Naive thymus-derived CD4-positive, alpha-beta T cell (primary cell): ENCODE results near the gene ANKMY2. TPM values are rescaled to one million over a fixed set of nuclear protein-coding genes. Genes with fewer than 3 reads are reported as not detected.
"Not testable (repeated sequence)": the region's sequence is repeated elsewhere in the genome, so short reads cannot be mapped to it uniquely, and the experiment has no call there.

ENCODE experiments used
- ATAC-seq: fragments of 150-1000 bp; cut with Tn5 transposase; 2 replicates; pipeline ENCODE4 v1.10.0; 2021; ENCODE audit warnings: mild to moderate bottlenecking, moderate library complexity
- CTCF ChIA-PET: fragments of 350-600 bp; sonication (Branson Sonifier 250); formaldehyde crosslinking; loops from one replicate; lab custom pipeline; 2021; ENCODE audit warnings: antibody characterized with exemption; lab: Charles Lee
- POLR2A ChIA-PET: fragments of 350-600 bp; sonication (Branson Sonifier 250); formaldehyde crosslinking; loops from one replicate; lab custom pipeline; 2021; ENCODE audit warnings: antibody characterized with exemption, inconsistent platforms; lab: Charles Lee
- DNase-seq, 9 donors: peaks; one replicate each; pipeline versions ENCODE4 v3.0.0 to v3.0.0-alpha.2; 2020 to 2022; ENCODE audit warnings: mixed read lengths in 1 of 9
- H3K27ac ChIP-seq: one replicate; pipeline ENCODE4 v1.7.0; 2013; ENCODE audit warnings: mild to moderate bottlenecking, low read depth, low read length, moderate library complexity
- H3K27me3 ChIP-seq, 2 donors: one replicate each; pipeline ENCODE4 v1.7.0; 2013; ENCODE audit warnings: low read length in 2 of 2, mild to moderate bottlenecking in 2 of 2, moderate library complexity in 2 of 2; ENCODE audit not compliant: control insufficient read depth in 2 of 2, insufficient read depth in 2 of 2
- H3K36me3 ChIP-seq, 3 experiments: 1 replicate in 2 of 3; 2 replicates in 1 of 3; pipeline ENCODE4 v1.7.0; 2013; ENCODE audit warnings: low read length in 3 of 3, mild to moderate bottlenecking in 3 of 3, moderate library complexity in 1 of 3; ENCODE audit not compliant: insufficient read depth in 3 of 3, control insufficient read depth in 2 of 3
- H3K4me1 ChIP-seq, 2 donors: one replicate each; pipeline ENCODE4 v1.7.0; 2013; ENCODE audit warnings: low read length in 2 of 2, mild to moderate bottlenecking in 2 of 2, moderate library complexity in 1 of 2; ENCODE audit not compliant: control insufficient read depth in 2 of 2, insufficient read depth in 2 of 2
- H3K4me3 ChIP-seq: 2 replicates; pipeline ENCODE4 v1.7.0; 2013; ENCODE audit warnings: mild to moderate bottlenecking, low read length
- H3K9me3 ChIP-seq, 3 experiments: 1 replicate in 2 of 3; 2 replicates in 1 of 3; pipeline ENCODE4 v1.7.0; 2013; ENCODE audit warnings: low read length in 3 of 3; ENCODE audit not compliant: control insufficient read depth in 2 of 3
- H3K27ac Mint-ChIP-seq, 9 donors: one replicate each; pipeline ENCODE4 v1.8.0; 2020 to 2022; ENCODE audit warnings: mixed read lengths in 9 of 9, mild to moderate bottlenecking in 8 of 9, moderate library complexity in 5 of 9, inconsistent platforms in 2 of 9
- H3K27me3 Mint-ChIP-seq, 5 donors: one replicate each; pipeline ENCODE4 v1.8.0; 2021 to 2022; ENCODE audit warnings: mixed read lengths in 5 of 5, mild to moderate bottlenecking in 1 of 5
- H3K36me3 Mint-ChIP-seq, 5 donors: one replicate each; pipeline ENCODE4 v1.8.0; 2020 to 2022; ENCODE audit warnings: mixed read lengths in 5 of 5, mild to moderate bottlenecking in 3 of 5, inconsistent platforms in 1 of 5
- H3K4me1 Mint-ChIP-seq, 7 donors: one replicate each; pipeline ENCODE4 v1.8.0; 2020 to 2022; ENCODE audit warnings: mixed read lengths in 7 of 7, mild to moderate bottlenecking in 3 of 7, inconsistent platforms in 1 of 7
- H3K4me3 Mint-ChIP-seq, 10 donors: one replicate each; pipeline ENCODE4 v1.8.0; 2020 to 2022; ENCODE audit warnings: mild to moderate bottlenecking in 10 of 10, mixed read lengths in 10 of 10, moderate library complexity in 6 of 10, inconsistent platforms in 2 of 10
- H3K9me3 Mint-ChIP-seq, 11 donors: one replicate each; pipeline ENCODE4 v1.8.0; 2020 to 2022; ENCODE audit warnings: mixed read lengths in 11 of 11, mild to moderate bottlenecking in 4 of 11, inconsistent platforms in 1 of 11, moderate library complexity in 1 of 11
- intact Hi-C, 2 donors: fragments of 100-400 bp; cut with micrococcal nuclease; formaldehyde crosslinking; loops; one replicate each; pipeline ENCODE4 v1.15.1; 2023
- polyA plus RNA-seq, 2 donors: library from polyadenylated mRNA; unstranded; fragments of 300-500 nt; fragmentation: Illumina TruSeq; gene quantifications; one replicate each; pipeline ENCODE4 v1.2.3, GENCODE V29; 2021
- total RNA-seq, 6 experiments: library from RNA in 5 of 6; stranded (reverse) in 5 of 6; gene quantifications; 1 replicate in 5 of 6; 2 replicates in 1 of 6; pipeline ENCODE4 v1.2.3 and lab custom pipeline; 2021 to 2026

ANKMY2 gene
- total and polyA plus RNA-seq, 7 experiments from 2014 or later: 6.3 to 16.4 (median 11.8) TPM

- Mint-ChIP-seq H3K36me3 (peaks cover 4 to 70% (median 36%) of the 10 kb centered on the region in 5 donors), H3K4me3 (no peak overlapping the region), H3K27me3 (no peaks in the 10 kb centered on the region), H3K4me1 (peaks cover 0 to 5% (median 0%) of the 10 kb centered on the region in 7 donors), H3K9me3 (no peaks in the 10 kb centered on the region), H3K27ac (no peak overlapping the region)
- H3K4me1 ChIP-seq: no peaks in the 10 kb centered on the region
- intact Hi-C loops: no loop called here
- ChIA-PET CTCF (no interaction called here), POLR2A (no interaction called here)
- ATAC-seq (no peak), DNase-seq (no peak)
- H3K9me3 ChIP-seq: no peaks in the 10 kb centered on the region
- H3K27ac ChIP-seq: no peak overlapping the region
- no peak overlapping the region for H3K4me3 ChIP-seq
- H3K27me3 ChIP-seq: no peaks in the 10 kb centered on the region
- H3K36me3 ChIP-seq: peaks cover 0 to 26% (median 0%) of the 10 kb centered on the region in 3 experiments
These were observed 38.9 kb downstream of the ANKMY2 start for GRCh38 chr7:16606704-16607103.

- no peak overlapping the region for H3K27ac Mint-ChIP-seq
- no peaks in the 10 kb centered on the region for H3K27me3 ChIP-seq
- H3K36me3 ChIP-seq: peaks cover 0 to 25% (median 4%) of the 10 kb centered on the region in 3 experiments
- ChIA-PET CTCF (no interaction called here), POLR2A (no interaction called here)
- intact Hi-C loops: loop anchor here in 1 of 2 donors (5.0 kb wide), 1 partner anchor 313 kb away; no protein-coding TSS in a partner anchor
- DNase-seq (peak in 1 of 9 donors; percentile 8), ATAC-seq (no peak)
- H3K4me3 ChIP-seq: no peak overlapping the region
- H3K9me3 Mint-ChIP-seq: no peaks in the 10 kb centered on the region
- H3K27ac ChIP-seq: no peak overlapping the region
- no peak overlapping the region for H3K4me3 Mint-ChIP-seq
- no peaks in the 10 kb centered on the region for H3K27me3 Mint-ChIP-seq
- H3K4me1 ChIP-seq: no peaks in the 10 kb centered on the region
- peaks cover 11 to 73% (median 41%) of the 10 kb centered on the region in 5 donors for H3K36me3 Mint-ChIP-seq
- no peaks in the 10 kb centered on the region for H3K9me3 ChIP-seq
- H3K4me1 Mint-ChIP-seq: no peaks in the 10 kb centered on the region
These were observed 41.5 kb downstream of the ANKMY2 start for GRCh38 chr7:16604054-16604453.

- DNase-seq: no peak
- Mint-ChIP-seq H3K27ac (no peak overlapping the region), H3K9me3 (no peaks in the 10 kb centered on the region), H3K4me3 (no peak overlapping the region), H3K4me1 (no peaks in the 10 kb centered on the region), H3K27me3 (no peaks in the 10 kb centered on the region), H3K36me3 (peaks cover 10 to 76% (median 42%) of the 10 kb centered on the region in 5 donors)
- POLR2A ChIA-PET: no interaction called here
- ATAC-seq: no peak
- H3K36me3 ChIP-seq: peaks cover 0 to 25% (median 4%) of the 10 kb centered on the region in 3 experiments
- CTCF ChIA-PET: no interaction called here
- H3K4me3 ChIP-seq: no peak overlapping the region
- intact Hi-C loops: loop anchor here in 1 of 2 donors (5.0 kb wide), 1 partner anchor 314 kb away; no protein-coding TSS in a partner anchor
- H3K27me3 ChIP-seq: no peaks in the 10 kb centered on the region
- H3K9me3 ChIP-seq: no peaks in the 10 kb centered on the region
- H3K27ac ChIP-seq: no peak overlapping the region
- H3K4me1 ChIP-seq: no peaks in the 10 kb centered on the region
These were observed 41.9 kb downstream of the ANKMY2 start for GRCh38 chr7:16603633-16604032.

- Mint-ChIP-seq H3K36me3 (peaks cover 7 to 65% (median 40%) of the 10 kb centered on the region in 5 donors), H3K27me3 (no peaks in the 10 kb centered on the region), H3K4me3 (no peak overlapping the region), H3K9me3 (no peaks in the 10 kb centered on the region), H3K27ac (no peak overlapping the region), H3K4me1 (no peaks in the 10 kb centered on the region)
- no peak overlapping the region for H3K4me3 ChIP-seq
- ChIA-PET POLR2A (no interaction called here), CTCF (no interaction called here)
- DNase-seq (no peak), ATAC-seq (no peak)
- H3K27me3 ChIP-seq: no peaks in the 10 kb centered on the region
- intact Hi-C loops: loop anchor here in 1 of 2 donors (5.0 kb wide), 1 partner anchor 317 kb away; no protein-coding TSS in a partner anchor
- H3K36me3 ChIP-seq: peaks cover 0 to 21% (median 4%) of the 10 kb centered on the region in 3 experiments
- H3K9me3 ChIP-seq: no peaks in the 10 kb centered on the region
- H3K27ac ChIP-seq: no peak overlapping the region
- no peaks in the 10 kb centered on the region for H3K4me1 ChIP-seq
These were observed 45.7 kb downstream of the ANKMY2 start for GRCh38 chr7:16599860-16600259.

- no peak overlapping the region for H3K4me3 ChIP-seq
- intact Hi-C loops: no loop called here
- no peak for ATAC-seq
- H3K9me3 ChIP-seq: no peaks in the 10 kb centered on the region
- H3K27ac ChIP-seq: no peak overlapping the region
- H3K4me1 Mint-ChIP-seq: no peaks in the 10 kb centered on the region
- no peaks in the 10 kb centered on the region for H3K4me1 ChIP-seq
- DNase-seq: no peak
- no peaks in the 10 kb centered on the region for H3K9me3 Mint-ChIP-seq
- peaks cover 4 to 47% (median 29%) of the 10 kb centered on the region in 5 donors for H3K36me3 Mint-ChIP-seq
- ChIA-PET CTCF (interaction anchor here (0.6 kb wide), 1 partner anchor 480 kb away, joined by 3 read pairs; no protein-coding TSS in a partner anchor), POLR2A (interaction anchor here (0.7 kb wide), 1 partner anchor 1911 kb away, joined by 4 read pairs; no protein-coding TSS in a partner anchor)
- peaks cover 0 to 10% (median 4%) of the 10 kb centered on the region in 3 experiments for H3K36me3 ChIP-seq
- H3K27ac Mint-ChIP-seq: no peak overlapping the region
- no peaks in the 10 kb centered on the region for H3K27me3 Mint-ChIP-seq
- H3K4me3 Mint-ChIP-seq: no peak overlapping the region
- H3K27me3 ChIP-seq: no peaks in the 10 kb centered on the region
These were observed 47.5 kb downstream of the ANKMY2 start for GRCh38 chr7:16598015-16598414.

GRCh38 chr7:16595596-16595995 is 50.0 kb downstream of the ANKMY2 start:
- H3K27me3 Mint-ChIP-seq, H3K9me3 Mint-ChIP-seq, DNase-seq, H3K4me3 ChIP-seq, H3K27ac Mint-ChIP-seq, CTCF ChIA-PET, H3K4me3 Mint-ChIP-seq, POLR2A ChIA-PET, ATAC-seq, H3K27me3 ChIP-seq, H3K9me3 ChIP-seq, H3K27ac ChIP-seq, H3K36me3 ChIP-seq, intact Hi-C loops, H3K4me1 Mint-ChIP-seq, H3K4me1 ChIP-seq: not testable (repeated sequence)
- peaks cover 0 to 23% (median 9%) of the 10 kb centered on the region in 5 donors for H3K36me3 Mint-ChIP-seq

GRCh38 chr7:16594676-16595075 is 50.9 kb downstream of the ANKMY2 start:
- ChIA-PET POLR2A (no interaction called here), CTCF (no interaction called here)
- Mint-ChIP-seq H3K27ac (no peak overlapping the region), H3K4me3 (no peak overlapping the region), H3K9me3 (no peaks in the 10 kb centered on the region), H3K27me3 (no peaks in the 10 kb centered on the region), H3K4me1 (no peaks in the 10 kb centered on the region), H3K36me3 (peaks cover 0 to 14% (median 5%) of the 10 kb centered on the region in 5 donors)
- Histone ChIP-seq H3K9me3 (no peaks in the 10 kb centered on the region), H3K27ac (no peak overlapping the region), H3K36me3 (no peaks in the 10 kb centered on the region), H3K4me1 (no peaks in the 10 kb centered on the region), H3K27me3 (no peaks in the 10 kb centered on the region), H3K4me3 (no peak overlapping the region)
- intact Hi-C loops: no loop called here
- no peak for ATAC-seq
- DNase-seq: no peak
